IMR-90 (cell line): ENCODE results near the gene EPGN. TPM values are rescaled to one million over a fixed set of nuclear protein-coding genes. Genes with fewer than 3 reads are reported as not detected.

Source experiments
- ATAC-seq: fragments of 200-7000 bp; cut with Tn5 transposase; 2 replicates; pipeline ENCODE4 v1.9.1; 2020; ENCODE audit warnings: low read depth, mild to moderate bottlenecking, moderate library complexity
- Bru-seq: library from RNA; stranded (reverse); fragments of 400-500 nt; gene quantifications from one replicate; lab custom pipeline; 2021; lab: Mats Ljungman, UMichigan
- BruChase-seq, 2 experiments: library from RNA; stranded (reverse); fragments of 400-500 nt; gene quantifications; one replicate each; lab custom pipeline; 2021; lab: Mats Ljungman, UMichigan
- BruUV-seq: library from RNA; stranded (reverse); fragments of 400-500 nt; replicated peaks from 2 replicates; lab custom pipeline; 2021; lab: Mats Ljungman, UMichigan
- CTCF ChIA-PET: fragments of 300-600 bp; formaldehyde crosslinking; extraction: SDS; loops from one replicate; lab custom pipeline; 2021; ENCODE audit warnings: antibody characterized with exemption; lab: Yijun Ruan, JAX
- POLR2A ChIA-PET: fragments of 300-600 bp; sonication (Branson Sonifier 250); formaldehyde crosslinking; loops from one replicate; lab custom pipeline; 2022; ENCODE audit warnings: antibody characterized with exemption; ENCODE audit not compliant: unreplicated experiment; lab: Charles Lee
- DNase-seq: peaks from one replicate; pipeline ENCODE4 v3.0.0; 2013
- H2AFZ ChIP-seq: replicated peaks from 2 replicates; pipeline ENCODE3; 2013; ENCODE audit warnings: low read length, mild to moderate bottlenecking; ENCODE audit not compliant: poor library complexity
- H2AK5ac ChIP-seq: 2 replicates; pipeline ENCODE4 v1.6.1; 2013; ENCODE audit warnings: low read depth, low read length, inconsistent platforms
- H2AK9ac ChIP-seq: replicated peaks from 2 replicates; pipeline ENCODE3; 2013; ENCODE audit warnings: mild to moderate bottlenecking, low read depth, low read length, moderate library complexity; ENCODE audit not compliant: poor library complexity
- H2BK120ac ChIP-seq: 2 replicates; pipeline ENCODE4 v1.6.1; 2013; ENCODE audit warnings: low read depth, low read length, inconsistent platforms
- H2BK15ac ChIP-seq: 3 replicates; pipeline ENCODE4 v1.6.1; 2013; ENCODE audit warnings: low read depth, low read length, inconsistent platforms
- H2BK20ac ChIP-seq: 2 replicates; pipeline ENCODE4 v1.6.1; 2013; ENCODE audit warnings: low read depth, mild to moderate bottlenecking, inconsistent platforms, low read length, moderate library complexity
- H2BK5ac ChIP-seq: 2 replicates; pipeline ENCODE4 v1.6.1; 2013; ENCODE audit warnings: mild to moderate bottlenecking, low read depth, low read length, inconsistent platforms; ENCODE audit not compliant: poor library complexity, severe bottlenecking
- H3K14ac ChIP-seq: replicated peaks from 2 replicates; pipeline ENCODE4 v1.6.1; 2013; ENCODE audit warnings: low read depth, low read length, inconsistent platforms
- H3K18ac ChIP-seq: 2 replicates; pipeline ENCODE4 v1.6.1; 2013; ENCODE audit warnings: low read depth, low read length, control low read depth
- H3K23ac ChIP-seq: 2 replicates; pipeline ENCODE4 v1.6.1; 2013; ENCODE audit warnings: low read depth, low read length, inconsistent platforms
- H3K27ac ChIP-seq: 2 replicates; pipeline ENCODE4 v1.5.1; 2013; ENCODE audit warnings: mild to moderate bottlenecking, control low read depth, low read length; ENCODE audit not compliant: insufficient read depth
- H3K27me3 ChIP-seq: 2 replicates; pipeline ENCODE4 v1.6.1; 2013; ENCODE audit warnings: low read length; ENCODE audit not compliant: control insufficient read depth, insufficient read depth
- H3K36me3 ChIP-seq: 2 replicates; pipeline ENCODE4 v1.6.1; 2013; ENCODE audit warnings: low read length, mixed read lengths; ENCODE audit not compliant: control insufficient read depth, insufficient read depth
- H3K4ac ChIP-seq: 2 replicates; pipeline ENCODE4 v1.6.1; 2013; ENCODE audit warnings: low read depth, low read length, inconsistent platforms
- H3K4me1 ChIP-seq: 2 replicates; pipeline ENCODE4 v1.6.1; 2013; ENCODE audit warnings: low read length, mixed read lengths; ENCODE audit not compliant: control insufficient read depth, insufficient read depth
- H3K4me2 ChIP-seq: 2 replicates; pipeline ENCODE4 v1.6.1; 2013; ENCODE audit warnings: low read depth, mild to moderate bottlenecking, control low read depth, low read length, moderate library complexity
- H3K4me3 ChIP-seq: 2 replicates; pipeline ENCODE4 v1.5.1; 2013; ENCODE audit warnings: low read depth, mild to moderate bottlenecking, control low read depth, low read length, moderate library complexity; ENCODE audit not compliant: insufficient read depth
- H3K56ac ChIP-seq: 2 replicates; pipeline ENCODE4 v1.6.1; 2013; ENCODE audit warnings: low read length, inconsistent platforms; ENCODE audit not compliant: insufficient read depth; ENCODE audit errors: extremely low read depth
- H3K79me1 ChIP-seq, 2 experiments: 2 replicates each; pipeline ENCODE4 v1.6.1; 2013; ENCODE audit warnings: low read length in 2 of 2, inconsistent platforms in 1 of 2, low read depth in 1 of 2
- H3K9ac ChIP-seq: 2 replicates; pipeline ENCODE4 v1.6.1; 2013; ENCODE audit warnings: low read depth, low read length, control low read depth
- H3K9me1 ChIP-seq: 2 replicates; pipeline ENCODE4 v1.6.1; 2013; ENCODE audit warnings: low read length, inconsistent platforms; ENCODE audit not compliant: insufficient read depth
- H3K9me3 ChIP-seq: 2 replicates; pipeline ENCODE4 v1.6.1; 2013; ENCODE audit warnings: low read length; ENCODE audit not compliant: control insufficient read depth, insufficient read depth
- H4K20me1 ChIP-seq: 2 replicates; pipeline ENCODE4 v1.6.1; 2013; ENCODE audit warnings: low read length, inconsistent platforms; ENCODE audit not compliant: insufficient read depth
- H4K5ac ChIP-seq: 2 replicates; pipeline ENCODE4 v1.6.1; 2013; ENCODE audit warnings: mild to moderate bottlenecking, low read depth, low read length, control low read depth
- H4K8ac ChIP-seq, 2 experiments: 2 replicates each; pipeline ENCODE4 v1.6.1; 2013; ENCODE audit warnings: low read depth in 2 of 2, low read length in 2 of 2, control low read depth in 1 of 2, inconsistent platforms in 1 of 2
- H4K91ac ChIP-seq: 2 replicates; pipeline ENCODE4 v1.6.1; 2013; ENCODE audit warnings: low read depth, low read length, inconsistent platforms; ENCODE audit not compliant: insufficient read depth
- CEBPB ChIP-seq: IDR thresholded peaks from 2 replicates; pipeline ENCODE4 v1.6.1; 2012; ENCODE audit warnings: low read depth, low read length, improper control_type of control experiment
- MAFK ChIP-seq: IDR thresholded peaks from 2 replicates; pipeline ENCODE4 v1.6.1; 2012; ENCODE audit warnings: low read depth, low read length, improper control_type of control experiment
- SMC3 ChIP-seq: fragments of 150-350 bp; IDR thresholded peaks from 2 replicates; pipeline ENCODE4 v1.6.1; 2016; ENCODE audit warnings: low read depth, mild to moderate bottlenecking, antibody characterized with exemption, low read length, moderate library complexity
- WGBS, 2 experiments: methylation state at CpG; one replicate each; pipeline versions ENCODE4 v1.1.5 to v1.1.7; 2013; ENCODE audit warnings: missing lambda C conversion rate in 2 of 2; ENCODE audit not compliant: insufficient read length in 1 of 2; ENCODE audit errors: extremely low coverage in 2 of 2; 5-methylcytosine and 5-hydroxymethylcytosine counted together
- dilution Hi-C: fragments of 300-500 bp; cut with HindIII; formaldehyde crosslinking; loops from one replicate; pipeline ENCODE4 v1.14.3; 2018; ENCODE audit warnings: low sequenced_read_pairs; ENCODE audit not compliant: unreplicated experiment
- in situ Hi-C: fragments of 300-500 bp; cut with MboI; formaldehyde crosslinking; loops from 3 replicates; pipeline ENCODE4 v1.14.3; 2019; ENCODE audit warnings: low sequenced_read_pairs, inconsistent platforms, mixed read lengths
- intact Hi-C: fragments of 100-400 bp; cut with micrococcal nuclease; formaldehyde crosslinking; loops from 2 replicates; pipeline ENCODE4 v1.10.0; 2022
- long read RNA-seq: library from polyadenylated mRNA; unstranded; transcript quantifications from one replicate; pipeline ENCODE4 v2.0.0, GENCODE V29; 2021; ENCODE audit not compliant: unreplicated experiment
- polyA plus RNA-seq, 3 experiments: library from polyadenylated mRNA; depleted of rRNA; stranded (reverse); fragments of >200 nt; gene quantifications; 2 replicates each; pipeline ENCODE4 v1.2.3, GENCODE V29; 2012; ENCODE audit warnings: low replicate concordance in 1 of 3
- total RNA-seq: library from RNA; depleted of rRNA; stranded (reverse); fragments of >200 nt; gene quantifications from 2 replicates; pipeline ENCODE4 v1.2.3, GENCODE V29; 2012; rRNA removed

The EPGN gene, protein sequence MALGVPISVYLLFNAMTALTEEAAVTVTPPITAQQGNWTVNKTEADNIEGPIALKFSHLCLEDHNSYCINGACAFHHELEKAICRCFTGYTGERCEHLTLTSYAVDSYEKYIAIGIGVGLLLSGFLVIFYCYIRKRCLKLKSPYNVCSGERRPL
- 0.18 TPM in 1 of 2 replicates, not detected in the other for total RNA-seq
- polyA plus RNA-seq (2012; rRNA removed): not detected in 2 replicates
- polyA plus RNA-seq (2012; cell fraction: cytosol; rRNA removed): not detected in 2 replicates
- polyA plus RNA-seq (2012; cell fraction: nucleus; rRNA removed; ENCODE audit: low replicate concordance): not detected in 2 replicates
- not detected for Bru-seq, nascent RNA
- BruChase-seq, experiment 1, labeled RNA remaining after a 6-hour chase: percentile 13 among the genes with signal in this experiment
- percentile 21 among the genes with signal in this experiment for BruChase-seq, experiment 2, labeled RNA remaining after a 2-hour chase
- long read RNA-seq: 0 reads

DNA sequence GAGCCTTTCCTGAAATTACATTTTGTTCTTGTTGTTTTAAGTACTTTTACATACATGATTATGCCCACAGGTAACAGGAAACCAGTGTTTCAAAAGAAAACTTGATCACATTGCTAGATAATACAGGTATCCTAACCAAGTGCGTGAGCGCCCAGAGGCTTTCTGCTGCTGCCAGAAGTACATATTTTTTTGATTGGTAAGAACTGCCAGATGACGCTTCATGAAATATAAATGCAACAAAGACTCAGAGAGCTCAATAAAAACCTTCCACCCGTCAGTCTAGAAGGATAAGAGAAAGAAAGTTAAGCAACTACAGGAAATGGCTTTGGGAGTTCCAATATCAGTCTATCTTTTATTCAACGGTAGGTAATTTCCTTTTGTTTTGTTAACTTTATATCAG, at the start of gene EPGN:
TSS of gene EPGN (plus strand) at position 256 of the 400 bp plus-strand sequence. CDS start at position 320, 64 bp downstream.
- Histone ChIP-seq H2BK20ac (no peak within 1 kb of the TSS), H3K4ac (no peak within 1 kb of the TSS), H3K36me3 (no peaks in the 10 kb centered on the region), H4K5ac (no peak within 1 kb of the TSS), H3K9me1 (no peaks in the 10 kb centered on the region), H2BK120ac (no peak within 1 kb of the TSS), H3K14ac (no peak within 1 kb of the TSS), H3K27ac (no peak within 1 kb of the TSS), H4K91ac (no peak within 1 kb of the TSS), H3K4me2 (no peak within 1 kb of the TSS), H4K8ac (no peak within 1 kb of the TSS), H3K4me3 (no peak within 1 kb of the TSS), H3K27me3 (no peaks in the 10 kb centered on the region), H2BK5ac (no peak within 1 kb of the TSS), H3K4me1 (no peaks in the 10 kb centered on the region), H3K9ac (no peak within 1 kb of the TSS), H4K20me1 (no peaks in the 10 kb centered on the region), H3K23ac (no peak within 1 kb of the TSS), H3K9me3 (no peaks in the 10 kb centered on the region), H3K18ac (no peak within 1 kb of the TSS), H2AK5ac (no peak within 1 kb of the TSS), H3K56ac (no peak within 1 kb of the TSS), H2BK15ac (no peak within 1 kb of the TSS), H2AFZ (no peak within 1 kb of the TSS), H3K79me1 (no peaks in the 10 kb centered on the region), H2AK9ac (no peak within 1 kb of the TSS)
- WGBS, 2 experiments: no CpG with 5 or more reads among the region's 5 CpGs
- DNase-seq (no peak), ATAC-seq (no peak)
- BruUV-seq: no TSS peak
- intact Hi-C loops (no loop called here), dilution Hi-C loops (no loop called here), in situ Hi-C loops (loop anchor here (25.0 kb wide), 1 partner anchor 646 kb away; no protein-coding TSS in a partner anchor)
- ChIA-PET POLR2A (no interaction called here), CTCF (no interaction called here)
- TF ChIP-seq SMC3: no peak
- TF ChIP-seq CEBPB: no peak
- no peak for TF ChIP-seq MAFK
